GM10266 (cell line): ENCODE data around the gene GID8.

Experiments used
- DNase-seq: peaks from one replicate; pipeline ENCODE4 v3.0.0; 2012; ENCODE audit errors: extremely low spot score
- CTCF ChIP-seq: IDR thresholded peaks from 2 replicates; pipeline ENCODE4 v1.5.1; 2012; ENCODE audit warnings: mild to moderate bottlenecking, low read depth; ENCODE audit not compliant: control insufficient read depth, insufficient read depth; ENCODE audit errors: missing control alignments

Gene GID8

GRCh38 chr20:62986257-62986800, 48.4 kb downstream of the GID8 start:
- TF ChIP-seq CTCF: no peak
- DNase-seq: no peak

- DNase-seq: no peak
- TF ChIP-seq CTCF: no peak
Observed at GRCh38 chr20:62987114-62987513, 49.2 kb downstream of the GID8 start.

GRCh38 chr20:62989201-62989601, 51.3 kb downstream of the GID8 start:
- no peak for TF ChIP-seq CTCF
- DNase-seq: no peak

- no peak for DNase-seq
- no peak for TF ChIP-seq CTCF
Observed at GRCh38 chr20:62990306-62990825, 52.4 kb downstream of the GID8 start.

GRCh38 chr20:62991196-62991807, 53.4 kb downstream of the GID8 start:
- no peak for TF ChIP-seq CTCF
- no peak for DNase-seq

- no peak for TF ChIP-seq CTCF
- DNase-seq: no peak
Observed at GRCh38 chr20:62991863-62992262, 53.9 kb downstream of the GID8 start.

- no peak for DNase-seq
Observed at GRCh38 chr20:62993856-62994494, 56.0 kb downstream of the GID8 start.

More at GRCh38 chr20:62993856-62994494, 56.0 kb downstream of the GID8 start:
- TF ChIP-seq CTCF: no peak
